ENCODE results near the gene WDR12.

DNA sequence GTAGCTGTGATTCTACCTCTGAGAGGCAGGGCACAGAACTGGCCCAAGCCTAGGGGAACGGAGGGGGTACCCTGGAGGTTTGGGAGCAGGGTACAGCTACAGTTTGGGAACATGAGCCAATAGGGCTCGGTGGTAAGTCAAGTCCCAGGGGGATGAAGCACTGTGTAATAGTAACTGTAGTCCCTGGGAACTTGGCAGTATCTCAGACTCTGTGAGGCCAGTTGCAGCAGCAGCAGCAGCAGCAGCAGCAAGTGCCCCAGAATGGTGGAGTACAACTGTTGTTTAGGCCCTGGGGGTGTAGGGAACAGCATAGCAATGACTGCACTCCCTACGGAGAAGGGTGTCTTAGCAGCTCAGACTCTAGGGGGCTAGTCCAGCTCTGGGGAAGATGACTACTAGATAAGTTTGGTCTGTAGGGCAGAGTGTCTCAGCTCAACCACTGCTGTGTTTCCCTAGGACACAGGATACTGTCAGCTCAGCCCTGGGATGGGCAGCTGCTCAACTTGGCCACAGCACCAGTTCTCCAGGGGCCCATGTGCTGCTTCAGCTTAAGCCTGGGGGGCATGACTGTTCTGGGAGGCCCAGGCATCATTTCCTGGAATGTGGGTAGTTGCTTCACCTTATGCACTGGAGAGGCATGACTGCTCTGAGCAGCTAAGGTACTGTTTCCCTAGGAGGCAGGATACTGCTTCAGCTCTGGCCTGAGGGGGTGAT is 21.1 kb upstream of the WDR12 start:
- TF ChIP-seq, protein P1, sequence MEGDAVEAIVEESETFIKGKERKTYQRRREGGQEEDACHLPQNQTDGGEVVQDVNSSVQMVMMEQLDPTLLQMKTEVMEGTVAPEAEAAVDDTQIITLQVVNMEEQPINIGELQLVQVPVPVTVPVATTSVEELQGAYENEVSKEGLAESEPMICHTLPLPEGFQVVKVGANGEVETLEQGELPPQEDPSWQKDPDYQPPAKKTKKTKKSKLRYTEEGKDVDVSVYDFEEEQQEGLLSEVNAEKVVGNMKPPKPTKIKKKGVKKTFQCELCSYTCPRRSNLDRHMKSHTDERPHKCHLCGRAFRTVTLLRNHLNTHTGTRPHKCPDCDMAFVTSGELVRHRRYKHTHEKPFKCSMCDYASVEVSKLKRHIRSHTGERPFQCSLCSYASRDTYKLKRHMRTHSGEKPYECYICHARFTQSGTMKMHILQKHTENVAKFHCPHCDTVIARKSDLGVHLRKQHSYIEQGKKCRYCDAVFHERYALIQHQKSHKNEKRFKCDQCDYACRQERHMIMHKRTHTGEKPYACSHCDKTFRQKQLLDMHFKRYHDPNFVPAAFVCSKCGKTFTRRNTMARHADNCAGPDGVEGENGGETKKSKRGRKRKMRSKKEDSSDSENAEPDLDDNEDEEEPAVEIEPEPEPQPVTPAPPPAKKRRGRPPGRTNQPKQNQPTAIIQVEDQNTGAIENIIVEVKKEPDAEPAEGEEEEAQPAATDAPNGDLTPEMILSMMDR (IDR thresholded peaks at IDR 0.05), result no peak
- TF ChIP-seq POLR2A (IDR thresholded peaks at IDR 0.05), result no peak

All from lower leg skin (tissue), 3 donors.